GM19463 (cell line): Measurements from ENCODE around the gene RHOD.

Experiments used
- ATAC-seq: cut with Tn5 transposase; IDR thresholded peaks from one replicate; pipeline ENCODE4 v1.9.1; 2021; ENCODE audit warnings: mild to moderate bottlenecking, moderate library complexity; ENCODE audit not compliant: unreplicated experiment

The RHOD gene

GRCh38 chr11:67031791-67032561 is 24.7 kb upstream of the RHOD start:
- no peak for ATAC-seq

GRCh38 chr11:67032830-67033551 is 23.7 kb upstream of the RHOD start:
- no peak for ATAC-seq

DNA sequence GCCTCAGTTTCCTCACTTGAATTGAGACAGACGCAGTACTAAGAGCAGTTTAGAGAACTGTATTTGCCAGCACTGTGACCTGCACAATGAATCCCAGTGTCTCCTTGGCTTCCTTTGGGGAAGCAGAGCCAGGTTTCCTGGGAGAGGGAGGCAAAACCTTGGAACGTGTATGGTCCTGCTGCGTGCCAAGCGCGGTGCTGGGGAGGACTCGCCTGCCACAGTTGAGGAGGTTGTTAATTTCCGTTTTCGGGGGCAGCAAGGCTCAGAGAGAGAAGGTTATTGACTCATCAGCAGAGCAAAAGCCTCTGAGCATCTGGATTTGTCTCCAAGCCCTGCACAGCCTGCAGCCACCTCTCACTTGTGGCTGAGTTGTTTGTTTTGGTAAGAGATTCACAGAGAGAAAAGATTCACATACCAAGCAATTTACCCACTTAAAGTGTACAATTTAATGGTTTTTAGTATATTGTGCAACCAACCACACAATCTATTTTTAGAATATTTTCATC is 22.9 kb upstream of the RHOD start:
- ATAC-seq: no peak

GRCh38 chr11:67034350-67034749 is 22.3 kb upstream of the RHOD start:
- ATAC-seq: no peak

DNA sequence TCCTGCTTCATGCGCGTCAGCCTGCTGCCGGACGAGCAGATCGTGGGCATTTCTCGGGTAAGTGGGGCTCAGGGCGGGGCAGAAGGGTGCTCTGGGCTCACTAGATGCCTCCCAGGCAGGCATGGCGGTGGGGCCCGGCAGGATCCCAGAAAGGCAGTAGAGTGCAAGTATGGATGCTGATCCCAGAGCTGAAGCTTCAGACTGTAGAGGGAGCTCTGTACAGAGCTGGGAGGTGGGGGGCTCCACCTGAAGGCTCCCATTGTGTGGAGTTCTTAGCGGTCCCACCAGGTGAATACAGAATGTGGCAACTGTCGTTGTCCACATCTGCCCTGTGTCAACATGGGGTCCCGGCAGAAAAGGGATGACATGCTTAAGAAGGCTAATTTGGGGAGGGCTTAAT is 16.5 kb upstream of the RHOD start:
- ATAC-seq: no peak

- ATAC-seq: no peak
These were observed 15.0 kb upstream of the RHOD start for GRCh38 chr11:67041602-67042001.

DNA sequence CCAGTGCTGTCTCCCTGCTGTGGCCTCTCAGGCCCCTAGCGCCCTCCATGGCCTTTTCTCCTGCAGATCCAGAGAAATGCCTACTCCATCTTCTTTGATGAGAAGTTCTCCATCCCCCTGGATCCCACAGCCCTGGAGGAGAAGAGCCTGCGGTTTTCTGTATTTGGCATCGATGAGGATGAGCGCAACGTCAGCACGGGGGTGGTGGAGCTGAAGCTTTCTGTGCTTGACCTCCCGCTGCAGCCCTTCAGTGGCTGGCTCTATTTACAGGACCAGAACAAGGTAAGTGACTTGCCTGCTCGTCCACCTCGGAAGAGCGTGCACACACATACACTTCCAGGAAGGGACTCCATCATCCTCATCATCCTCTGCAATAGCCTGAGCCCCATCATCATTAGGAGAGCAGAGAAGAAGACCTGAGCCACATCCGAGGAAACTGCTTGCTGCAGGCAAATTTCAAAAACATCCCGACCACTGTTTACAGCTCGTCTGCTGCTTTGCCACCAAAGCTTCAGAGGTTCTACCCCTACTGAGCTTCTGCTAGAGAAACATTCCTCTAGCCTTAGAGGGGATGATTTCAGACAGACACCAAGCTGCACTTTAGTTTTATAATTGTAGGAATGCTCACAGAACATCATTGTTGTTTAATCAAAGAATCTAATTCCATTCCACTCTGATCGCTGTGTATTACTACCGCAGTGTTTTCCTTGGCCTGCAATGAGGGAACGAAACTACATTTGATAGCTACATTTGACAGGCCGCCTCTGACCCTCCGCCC is 12.9 kb upstream of the RHOD start:
- no peak for ATAC-seq

GRCh38 chr11:67044496-67044895 is 12.2 kb upstream of the RHOD start:
- no peak for ATAC-seq

GRCh38 chr11:67045314-67045713 is 11.3 kb upstream of the RHOD start:
- no peak for ATAC-seq

DNA sequence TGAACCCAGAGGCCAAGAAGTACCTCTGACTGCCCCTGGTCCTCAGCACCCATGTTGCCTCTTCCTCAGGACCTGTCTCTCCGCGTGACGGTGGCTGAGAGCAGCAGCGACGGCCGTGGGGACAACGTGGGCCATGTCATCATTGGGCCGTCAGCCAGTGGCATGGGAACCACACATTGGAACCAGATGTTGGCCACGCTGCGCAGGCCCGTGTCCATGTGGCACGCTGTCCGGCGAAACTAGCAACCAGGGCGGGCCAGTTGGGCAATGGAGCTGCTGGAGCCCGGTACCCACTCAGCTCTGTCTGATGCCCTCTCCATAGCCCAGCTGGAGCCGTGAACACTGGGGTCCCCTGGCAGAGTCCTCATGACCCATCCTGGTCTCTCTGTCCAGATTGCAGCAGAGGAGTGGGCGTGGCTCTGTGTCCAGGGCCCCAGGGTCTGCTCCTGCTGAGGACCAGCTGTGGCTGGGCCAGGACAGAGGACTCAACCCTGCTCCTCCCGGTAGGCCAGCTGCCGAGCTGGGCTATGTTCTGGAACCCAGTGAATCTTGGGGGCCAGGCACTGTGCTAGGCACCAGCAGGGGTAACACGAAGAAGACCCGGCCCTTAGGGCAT is 8.0 kb upstream of the RHOD start:
- ATAC-seq: no peak

DNA sequence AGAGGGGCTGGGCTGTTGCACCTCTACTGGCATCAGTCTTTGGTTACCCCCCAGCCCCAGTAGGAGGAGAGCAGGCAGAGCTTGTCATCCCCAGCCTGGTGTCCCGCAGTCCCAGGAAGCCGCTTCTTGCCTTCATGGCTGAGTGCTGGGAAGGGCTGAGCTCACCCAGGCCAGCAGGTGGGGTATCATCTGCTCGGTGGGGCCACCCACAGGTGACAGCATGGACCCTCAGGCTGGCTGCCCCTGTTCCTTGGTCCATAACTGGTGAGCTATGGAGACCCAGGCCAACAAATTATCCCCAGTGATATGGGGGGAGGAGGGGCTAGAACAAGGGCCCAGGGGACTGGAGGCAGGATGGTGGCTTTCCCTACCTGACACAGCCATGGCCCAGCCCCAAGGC is 6.5 kb upstream of the RHOD start:
- ATAC-seq: no peak

DNA sequence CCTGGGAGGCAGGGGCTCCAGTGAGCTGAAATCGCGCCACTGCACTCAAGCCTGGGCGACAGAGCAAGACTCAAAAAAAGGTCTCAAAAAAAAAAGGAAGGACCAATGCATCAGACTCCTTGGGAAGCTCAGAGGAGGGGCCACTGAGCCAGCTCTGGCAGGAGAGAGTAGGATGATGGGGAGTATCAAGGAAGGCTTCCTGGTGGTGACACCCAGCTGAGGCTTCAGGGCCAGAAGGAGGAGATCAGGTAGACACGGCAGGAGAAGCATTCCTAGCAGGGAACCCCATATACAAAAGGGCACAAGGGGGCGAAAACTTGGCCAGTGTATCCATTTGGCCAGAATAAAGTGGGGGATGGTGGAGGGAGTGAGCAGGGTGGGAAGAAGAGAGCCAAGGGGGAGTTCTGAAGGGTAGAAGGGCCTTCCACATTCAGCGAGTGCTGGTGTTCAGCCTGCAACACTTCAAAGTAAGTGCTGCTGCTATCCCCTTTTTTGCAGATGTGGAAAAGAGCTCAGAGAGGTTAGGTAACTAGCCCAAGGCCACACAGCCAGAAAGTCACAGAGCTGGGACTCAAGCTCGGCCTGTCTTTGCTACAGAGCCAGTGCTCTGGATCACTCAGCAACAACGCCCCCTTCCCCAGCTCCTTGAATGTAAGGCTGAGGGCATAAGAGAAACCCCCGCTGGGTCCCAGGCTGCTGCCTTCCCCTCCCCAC is 5.3 kb upstream of the RHOD start:
- ATAC-seq: no peak

GRCh38 chr11:67051945-67052488 is 4.6 kb upstream of the RHOD start:
- ATAC-seq: no peak

DNA sequence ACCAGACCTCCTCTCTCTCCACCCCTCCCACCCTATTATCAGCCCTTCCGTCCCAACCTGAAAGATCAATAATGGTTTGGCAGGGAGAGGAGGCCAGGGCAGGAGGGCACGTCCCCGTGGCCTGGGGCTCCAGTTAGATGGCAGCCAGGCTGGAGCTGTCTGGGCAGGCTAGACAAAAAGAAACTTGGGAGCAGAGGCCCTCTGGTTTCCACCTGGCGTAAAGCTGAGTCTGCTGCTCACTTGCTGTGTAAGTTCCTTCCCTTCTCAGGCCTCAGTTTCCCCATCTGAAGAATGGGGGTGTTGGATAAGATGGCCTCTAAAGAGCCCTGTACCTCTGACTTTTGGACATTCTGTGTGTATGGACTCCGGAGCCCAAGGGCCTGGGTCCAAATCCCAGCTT is 3.8 kb upstream of the RHOD start:
- no peak for ATAC-seq

- no peak for ATAC-seq
These were observed 2.7 kb upstream of the RHOD start for GRCh38 chr11:67053896-67054329.

DNA sequence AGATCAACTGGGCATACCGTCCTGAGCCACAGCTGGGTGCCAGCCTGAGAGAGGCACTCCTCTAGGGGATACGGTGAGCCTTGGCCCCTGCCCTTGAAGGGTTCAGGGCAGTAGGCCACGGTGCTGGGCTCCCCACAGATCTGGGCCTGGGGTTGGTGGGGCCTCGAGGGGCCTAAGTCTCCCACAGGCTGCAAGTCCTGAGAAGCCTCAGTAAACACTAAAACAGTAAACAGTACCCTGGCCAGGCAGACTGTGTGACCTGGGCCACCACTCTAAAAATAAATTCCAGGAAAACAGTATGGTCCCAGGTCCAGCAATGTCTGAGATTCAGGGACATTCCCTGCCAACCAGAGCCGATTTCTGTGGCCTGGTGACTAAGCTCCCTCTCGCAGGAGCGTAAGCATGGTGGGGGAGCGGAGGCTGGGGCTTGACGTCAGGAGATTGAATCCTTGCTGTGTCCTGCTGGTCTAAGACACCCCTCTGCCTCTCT is 2.3 kb upstream of the RHOD start:
- no peak for ATAC-seq

DNA sequence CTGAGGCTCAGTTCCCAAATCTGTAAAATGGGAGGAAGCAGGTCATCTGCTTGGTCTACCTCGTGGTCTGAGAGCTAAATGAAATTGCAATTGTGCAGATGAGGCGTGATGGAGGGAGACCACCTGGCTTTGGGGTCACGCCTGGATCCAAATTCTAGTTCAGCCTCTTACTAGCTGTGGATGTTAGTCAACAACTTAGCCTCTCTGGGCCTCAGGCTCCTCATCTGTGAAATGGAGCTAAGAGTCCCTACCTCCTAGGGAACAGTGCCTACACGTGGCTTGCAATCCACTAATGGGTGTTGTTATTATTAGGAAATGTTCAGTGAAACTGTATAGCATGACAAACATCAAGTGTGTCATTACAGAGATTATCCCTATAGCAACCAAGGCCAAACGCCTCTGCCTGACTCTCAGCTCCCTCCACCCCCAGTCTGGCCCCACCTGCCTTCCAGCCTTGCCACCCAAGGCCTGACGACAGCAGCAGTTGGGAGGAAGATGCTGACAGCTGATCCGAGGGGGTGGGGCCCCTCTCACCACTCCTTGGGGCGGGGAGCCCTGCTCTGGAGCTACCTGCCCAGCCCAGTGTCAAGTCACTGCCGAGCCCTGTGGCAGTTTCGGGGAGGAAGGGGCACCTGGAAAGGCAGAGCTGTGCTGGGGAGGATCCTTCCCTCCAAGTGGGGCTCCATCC is 1.7 kb upstream of the RHOD start:
- ATAC-seq: no peak

- ATAC-seq: no peak
These were observed 835 bp upstream of the RHOD start for GRCh38 chr11:67055812-67056211.

- no peak for ATAC-seq
These were observed 592 bp downstream of the RHOD start for GRCh38 chr11:67057205-67057672.
